Skeletal muscle tissue (tissue), 4 donors: ENCODE measurements around the gene FSTL4. TPM values are rescaled to one million over a fixed set of nuclear protein-coding genes. Genes with fewer than 3 reads are reported as not detected.

Experiments
- H3K27ac ChIP-seq: one replicate; pipeline ENCODE4 v1.7.0; 2013; ENCODE audit warnings: mild to moderate bottlenecking, low read depth, low read length, inconsistent platforms
- H3K27me3 ChIP-seq, 3 donors: one replicate each; pipeline ENCODE4 v1.7.0; 2013; ENCODE audit warnings: low read length in 3 of 3; ENCODE audit not compliant: control insufficient read depth in 3 of 3, insufficient read depth in 3 of 3
- H3K36me3 ChIP-seq, 3 donors: one replicate each; pipeline ENCODE4 v1.7.0; 2013; ENCODE audit warnings: low read length in 3 of 3; ENCODE audit not compliant: control insufficient read depth in 3 of 3, insufficient read depth in 3 of 3
- H3K4me1 ChIP-seq, 3 donors: one replicate each; pipeline ENCODE4 v1.7.0; 2013; ENCODE audit warnings: low read length in 3 of 3, mild to moderate bottlenecking in 3 of 3; ENCODE audit not compliant: control insufficient read depth in 3 of 3, insufficient read depth in 3 of 3
- H3K4me3 ChIP-seq, 3 donors: one replicate each; pipeline ENCODE4 v1.7.0; 2013; ENCODE audit warnings: low read length in 3 of 3
- H3K9ac ChIP-seq, 3 donors: one replicate each; pipeline ENCODE4 v1.7.0; 2013; ENCODE audit warnings: low read length in 3 of 3, mild to moderate bottlenecking in 3 of 3, moderate library complexity in 2 of 3, low read depth in 1 of 3
- H3K9me3 ChIP-seq, 3 donors: one replicate each; pipeline ENCODE4 v1.7.0; 2013; ENCODE audit warnings: low read length in 3 of 3; ENCODE audit not compliant: control insufficient read depth in 3 of 3
- total RNA-seq: library from RNA; depleted of rRNA; stranded (reverse); fragments of >200 nt; gene quantifications from one replicate; pipeline ENCODE4 v1.2.3, GENCODE V29; 2014
- donor health status: Osteomylitis.

Gene FSTL4
- total RNA-seq, 1 donor from 2014 or later: 1.0 TPM

- Histone ChIP-seq H3K27ac (no peak overlapping the region), H3K36me3 (no peaks in the 10 kb centered on the region), H3K9me3 (no peaks in the 10 kb centered on the region), H3K27me3 (no peaks in the 10 kb centered on the region), H3K9ac (no peak overlapping the region), H3K4me1 (no peaks in the 10 kb centered on the region), H3K4me3 (no peak overlapping the region)
These were observed 180.9 kb downstream of the FSTL4 start for GRCh38 chr5:133431326-133431865.

- Histone ChIP-seq H3K27me3 (no peaks in the 10 kb centered on the region), H3K27ac (no peak overlapping the region), H3K9me3 (no peaks in the 10 kb centered on the region), H3K9ac (no peak overlapping the region), H3K36me3 (no peaks in the 10 kb centered on the region), H3K4me1 (no peaks in the 10 kb centered on the region), H3K4me3 (no peak overlapping the region)
These were observed 182.2 kb downstream of the FSTL4 start for GRCh38 chr5:133430095-133430494.

- Histone ChIP-seq H3K9me3 (no peaks in the 10 kb centered on the region), H3K9ac (no peak overlapping the region), H3K36me3 (no peaks in the 10 kb centered on the region), H3K27ac (no peak overlapping the region), H3K4me3 (no peak overlapping the region), H3K4me1 (peaks cover 0 to 1% (median 0%) of the 10 kb centered on the region in 3 donors), H3K27me3 (no peaks in the 10 kb centered on the region)
These were observed 183.3 kb downstream of the FSTL4 start for GRCh38 chr5:133429046-133429445.

GRCh38 chr5:133428072-133428660 is 184.2 kb downstream of the FSTL4 start:
- H3K27me3 ChIP-seq: peaks cover 4% of the 10 kb centered on the region in 3 donors
- H3K27ac ChIP-seq: no peak overlapping the region

GRCh38 chr5:133427121-133427777 is 185.1 kb downstream of the FSTL4 start:
- H3K36me3 ChIP-seq: no peaks in the 10 kb centered on the region
- no peaks in the 10 kb centered on the region for H3K9me3 ChIP-seq
- no peak overlapping the region for H3K27ac ChIP-seq
- H3K9ac ChIP-seq: no peak overlapping the region
- H3K4me3 ChIP-seq: no peak overlapping the region
- H3K4me1 ChIP-seq: peaks cover 0 to 7% (median 4%) of the 10 kb centered on the region in 3 donors
- H3K27me3 ChIP-seq: peaks cover 4 to 5% (median 5%) of the 10 kb centered on the region in 3 donors

More at GRCh38 chr5:133428072-133428660, 184.2 kb downstream of the FSTL4 start:
- Histone ChIP-seq H3K4me1 (peaks cover 0 to 7% (median 4%) of the 10 kb centered on the region in 3 donors), H3K9ac (no peak overlapping the region), H3K36me3 (no peaks in the 10 kb centered on the region), H3K4me3 (no peak overlapping the region), H3K9me3 (no peaks in the 10 kb centered on the region)

- Histone ChIP-seq H3K9ac (no peak overlapping the region), H3K27me3 (peaks cover 4 to 7% (median 5%) of the 10 kb centered on the region in 3 donors), H3K9me3 (no peaks in the 10 kb centered on the region), H3K27ac (no peak overlapping the region), H3K4me1 (peaks cover 0 to 7% (median 4%) of the 10 kb centered on the region in 3 donors), H3K4me3 (no peak overlapping the region), H3K36me3 (no peaks in the 10 kb centered on the region)
These were observed 186.1 kb downstream of the FSTL4 start for GRCh38 chr5:133426264-133426663.

GRCh38 chr5:133425764-133426163 is 186.6 kb downstream of the FSTL4 start:
- no peaks in the 10 kb centered on the region for H3K36me3 ChIP-seq
- H3K4me1 ChIP-seq: peaks cover 0 to 7% (median 4%) of the 10 kb centered on the region in 3 donors
- H3K9ac ChIP-seq: no peak overlapping the region
- H3K27ac ChIP-seq: no peak overlapping the region
- no peak overlapping the region for H3K4me3 ChIP-seq
- H3K9me3 ChIP-seq: no peaks in the 10 kb centered on the region
- H3K27me3 ChIP-seq: peaks cover 4 to 7% (median 7%) of the 10 kb centered on the region in 3 donors

GRCh38 chr5:133425222-133425621 is 187.1 kb downstream of the FSTL4 start:
- Histone ChIP-seq H3K27me3 (peaks cover 4 to 11% (median 7%) of the 10 kb centered on the region in 3 donors), H3K4me1 (peaks cover 0 to 7% (median 4%) of the 10 kb centered on the region in 3 donors), H3K9me3 (no peaks in the 10 kb centered on the region), H3K4me3 (no peak overlapping the region), H3K36me3 (no peaks in the 10 kb centered on the region), H3K9ac (no peak overlapping the region), H3K27ac (no peak overlapping the region)

GRCh38 chr5:133423618-133424282 is 188.6 kb downstream of the FSTL4 start:
- Histone ChIP-seq H3K4me3 (no peak overlapping the region), H3K27ac (no peak overlapping the region), H3K27me3 (peaks cover 4 to 11% (median 7%) of the 10 kb centered on the region in 3 donors), H3K9me3 (no peaks in the 10 kb centered on the region), H3K36me3 (no peaks in the 10 kb centered on the region), H3K9ac (peak overlapping the region in 1 of 3 donors; percentile 17), H3K4me1 (peaks cover 0 to 7% (median 4%) of the 10 kb centered on the region in 3 donors)
